HG02571 (cell line): ENCODE measurements around the gene WDR88.
"Not testable (repeated sequence)": the region's sequence is repeated elsewhere in the genome, so short reads cannot be mapped to it uniquely, and the experiment has no call there.

Source experiments
- ATAC-seq: cut with Tn5 transposase; IDR thresholded peaks from one replicate; pipeline ENCODE4 v1.9.1; 2021; ENCODE audit warnings: mild to moderate bottlenecking, moderate library complexity; ENCODE audit not compliant: unreplicated experiment

WDR88 gene

GRCh38 chr19:33196446-33197193 is 64.7 kb downstream of the WDR88 start:
- no peak for ATAC-seq

- ATAC-seq = no peak
Measured at GRCh38 chr19:33197591-33198000, 65.7 kb downstream of the WDR88 start.

GRCh38 chr19:33198169-33198568 is 66.3 kb downstream of the WDR88 start:
- ATAC-seq = no peak

DNA sequence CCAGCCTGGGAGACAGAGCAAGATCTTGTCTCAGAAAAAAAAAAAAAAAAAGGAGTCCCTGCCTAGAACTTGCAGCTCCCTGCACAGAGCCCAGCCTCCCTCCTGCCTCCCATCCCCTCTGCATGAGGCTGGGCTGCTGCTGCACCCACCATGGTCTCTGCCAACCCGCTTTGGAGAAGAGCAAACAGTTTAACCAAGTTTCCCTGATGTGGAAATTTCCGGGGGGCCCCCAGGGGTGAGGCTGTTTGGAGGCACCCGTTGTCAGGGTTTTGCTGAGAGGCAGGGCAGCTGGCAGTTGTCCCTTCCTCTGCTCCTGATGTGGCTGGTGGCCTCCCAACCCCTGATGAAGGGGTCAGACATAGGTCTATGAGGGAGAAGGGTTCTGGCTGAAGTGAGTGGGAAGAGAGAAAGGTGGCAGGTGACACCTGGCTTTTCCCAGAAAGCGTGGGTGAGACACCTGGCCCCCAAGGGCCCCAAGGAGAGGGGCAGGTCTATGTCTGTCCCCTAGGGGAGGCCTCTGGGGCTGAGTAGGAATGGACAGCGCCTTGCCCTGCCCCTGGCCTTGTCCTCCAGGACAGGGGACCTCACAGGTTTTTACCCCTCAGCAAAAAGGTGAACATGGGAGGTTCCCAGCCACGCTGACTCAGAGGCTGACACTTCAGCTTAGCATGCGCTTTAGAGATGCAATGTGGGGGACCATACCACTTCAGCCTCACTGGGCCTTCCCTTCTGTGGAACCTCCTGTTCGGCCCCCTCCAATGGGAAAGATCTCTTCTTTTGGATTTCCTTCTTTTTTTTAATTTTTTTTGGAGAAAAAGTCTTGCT is 67.7 kb downstream of the WDR88 start:
- no peak for ATAC-seq

DNA sequence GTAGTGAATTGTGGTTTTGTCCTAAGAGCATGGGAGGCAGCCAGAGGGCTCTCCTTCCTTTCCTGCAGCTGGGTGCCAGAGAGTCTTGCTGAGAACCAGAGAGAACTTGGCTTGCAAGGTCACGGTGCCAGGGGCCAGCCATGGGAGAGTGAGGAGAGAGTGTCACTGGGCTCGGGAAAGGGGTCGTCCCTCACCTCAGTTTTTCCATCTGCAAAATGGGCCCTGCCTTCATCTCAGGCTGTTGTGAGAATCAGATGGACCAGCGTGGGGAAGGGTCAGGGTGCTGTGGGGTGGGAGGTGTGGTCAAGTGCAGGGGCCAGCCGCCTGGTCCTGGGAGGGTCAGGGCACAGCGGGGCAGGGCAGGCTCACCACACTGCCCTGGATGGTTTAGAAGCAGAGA is 69.6 kb downstream of the WDR88 start:
- ATAC-seq = no peak

GRCh38 chr19:33201886-33202545 is 70.1 kb downstream of the WDR88 start:
- ATAC-seq = no peak

DNA sequence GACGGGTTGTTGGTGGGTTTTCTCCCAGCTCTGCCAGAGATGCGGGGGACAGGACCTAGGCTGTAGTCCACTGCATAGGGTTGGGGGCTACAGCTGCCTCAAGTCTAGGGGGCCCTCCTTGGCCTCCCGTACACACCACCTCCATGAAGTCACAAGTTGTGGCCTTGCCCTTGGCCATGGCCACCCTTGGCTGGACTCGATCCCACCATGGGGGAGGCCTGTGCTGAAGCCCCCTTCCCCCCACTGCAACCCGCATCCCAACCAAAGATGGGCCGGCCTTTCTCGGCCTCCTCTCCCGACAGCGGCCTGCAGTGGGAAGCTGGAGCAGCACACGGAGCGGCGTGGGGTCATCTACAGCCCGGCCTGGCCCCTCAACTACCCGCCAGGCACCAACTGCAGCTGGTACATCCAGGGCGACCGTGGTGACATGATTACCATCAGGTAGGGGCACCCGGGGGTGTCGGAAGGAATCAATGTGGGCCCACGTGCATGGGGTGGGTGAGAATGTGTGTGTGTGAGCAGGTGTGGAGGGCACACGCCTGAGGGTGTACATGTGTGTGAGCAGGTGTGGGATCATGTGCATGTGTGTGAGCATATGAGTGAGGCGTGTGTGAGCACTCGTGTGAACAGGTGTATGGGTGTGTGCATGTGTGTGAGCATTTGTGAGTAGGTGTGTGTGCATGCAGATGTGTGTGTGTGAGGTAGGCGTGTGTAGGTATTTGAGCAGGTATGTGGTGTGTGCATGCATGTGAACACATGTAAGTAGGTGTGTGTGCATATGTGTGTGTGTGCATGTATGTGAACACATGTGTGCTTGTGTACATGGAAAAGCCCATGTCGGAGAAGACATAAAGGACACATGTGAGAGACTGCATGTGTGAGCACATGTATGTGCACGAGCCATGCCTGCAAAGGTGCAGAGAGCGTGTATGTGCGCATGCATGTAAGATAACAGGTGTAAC is 70.9 kb downstream of the WDR88 start:
- no peak for ATAC-seq

- ATAC-seq = no peak
Measured at GRCh38 chr19:33203529-33203928, 71.6 kb downstream of the WDR88 start.

- ATAC-seq = no peak
Measured at GRCh38 chr19:33204136-33204973, 72.4 kb downstream of the WDR88 start.

- no peak for ATAC-seq
Measured at GRCh38 chr19:33205110-33205509, 73.2 kb downstream of the WDR88 start.

DNA sequence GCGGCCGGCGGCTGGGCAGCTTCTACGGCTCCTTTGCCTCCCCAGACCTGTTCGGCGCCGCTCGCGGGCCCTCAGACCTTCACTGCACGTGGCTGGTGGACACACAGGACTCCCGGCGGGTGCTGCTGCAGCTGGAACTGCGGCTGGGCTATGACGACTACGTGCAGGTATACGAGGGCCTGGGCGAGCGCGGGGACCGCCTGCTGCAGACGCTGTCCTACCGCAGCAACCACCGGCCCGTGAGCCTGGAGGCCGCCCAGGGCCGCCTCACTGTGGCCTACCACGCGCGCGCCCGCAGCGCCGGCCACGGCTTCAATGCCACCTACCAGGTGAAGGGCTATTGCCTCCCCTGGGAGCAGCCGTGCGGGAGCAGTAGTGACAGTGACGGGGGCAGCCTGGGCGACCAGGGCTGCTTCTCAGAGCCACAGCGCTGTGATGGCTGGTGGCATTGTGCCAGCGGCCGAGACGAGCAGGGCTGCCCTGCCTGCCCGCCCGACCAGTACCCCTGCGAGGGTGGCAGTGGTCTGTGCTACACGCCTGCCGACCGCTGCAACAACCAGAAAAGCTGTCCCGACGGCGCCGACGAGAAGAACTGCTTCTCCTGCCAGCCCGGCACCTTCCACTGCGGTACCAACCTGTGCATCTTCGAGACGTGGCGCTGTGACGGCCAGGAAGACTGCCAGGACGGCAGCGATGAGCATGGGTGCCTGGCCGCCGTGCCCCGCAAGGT is 73.8 kb downstream of the WDR88 start:
- no peak for ATAC-seq

- no peak for ATAC-seq
Measured at GRCh38 chr19:33206261-33207039, 74.5 kb downstream of the WDR88 start.

- no peak for ATAC-seq
Measured at GRCh38 chr19:33207040-33207620, 75.2 kb downstream of the WDR88 start.

GRCh38 chr19:33207903-33208302 is 76.0 kb downstream of the WDR88 start:
- ATAC-seq = no peak

GRCh38 chr19:33208371-33208895 is 76.5 kb downstream of the WDR88 start:
- no peak for ATAC-seq

GRCh38 chr19:33208904-33209849 is 77.3 kb downstream of the WDR88 start:
- no peak for ATAC-seq

GRCh38 chr19:33209850-33210230 is 77.9 kb downstream of the WDR88 start:
- not testable (repeated sequence) for ATAC-seq
